Nephron (organoid): ENCODE results near the gene HBB.

Source experiments
- H3K27ac Mint-ChIP-seq, 3 experiments: 2 replicates each; pipeline ENCODE4 v1.8.0; 2020; ENCODE audit warnings: mixed read lengths in 3 of 3, mild to moderate bottlenecking in 2 of 3, moderate library complexity in 1 of 3
- H3K27me3 Mint-ChIP-seq: 2 replicates; pipeline ENCODE4 v1.8.0; 2021; ENCODE audit warnings: low read depth, mild to moderate bottlenecking, moderate library complexity, mixed read lengths
- H3K36me3 Mint-ChIP-seq: 2 replicates; pipeline ENCODE4 v1.8.0; 2020; ENCODE audit warnings: low read depth, mixed read lengths
- H3K4me1 Mint-ChIP-seq: 2 replicates; pipeline ENCODE4 v1.8.0; 2020; ENCODE audit warnings: mixed read lengths
- H3K4me3 Mint-ChIP-seq, 3 experiments: 2 replicates each; pipeline ENCODE4 v1.8.0; 2020; ENCODE audit warnings: mild to moderate bottlenecking in 3 of 3, mixed read lengths in 3 of 3, moderate library complexity in 2 of 3
- H3K9me3 Mint-ChIP-seq: 2 replicates; pipeline ENCODE4 v1.8.0; 2020; ENCODE audit warnings: mixed read lengths
- CTCF ChIP-seq, 3 experiments: fragments of 200-600 bp; sonication (generic); IDR thresholded peaks; one replicate each; pipeline ENCODE4 v1.5.0; 2021; ENCODE audit warnings: antibody characterized with exemption in 3 of 3; ENCODE audit not compliant: unreplicated experiment in 3 of 3

HBB gene

GRCh38 chr11:5242208-5242607, 15.3 kb upstream of the HBB start:
- Mint-ChIP-seq H3K27ac (no peak overlapping the region), H3K4me3 (no peak overlapping the region), H3K36me3 (no peaks in the 10 kb centered on the region), H3K9me3 (no peaks in the 10 kb centered on the region), H3K4me1 (no peaks in the 10 kb centered on the region), H3K27me3 (no peaks in the 10 kb centered on the region)
- TF ChIP-seq CTCF (IDR thresholded peaks at IDR 0.05; ENCODE audit: unreplicated experiment in 3 of 3): no peak

GRCh38 chr11:5241458-5241857, 14.6 kb upstream of the HBB start:
- Mint-ChIP-seq H3K4me3 (no peak overlapping the region), H3K27ac (no peak overlapping the region), H3K27me3 (no peaks in the 10 kb centered on the region), H3K4me1 (no peaks in the 10 kb centered on the region), H3K9me3 (no peaks in the 10 kb centered on the region), H3K36me3 (no peaks in the 10 kb centered on the region)
- no peak for TF ChIP-seq CTCF (IDR thresholded peaks at IDR 0.05; ENCODE audit: unreplicated experiment in 3 of 3)

- H3K4me1 Mint-ChIP-seq: no peaks in the 10 kb centered on the region
- no peak overlapping the region for H3K4me3 Mint-ChIP-seq
- H3K36me3 Mint-ChIP-seq: no peaks in the 10 kb centered on the region
- H3K9me3 Mint-ChIP-seq: no peaks in the 10 kb centered on the region
- no peak for TF ChIP-seq CTCF (IDR thresholded peaks at IDR 0.05; ENCODE audit: unreplicated experiment in 3 of 3)
- H3K27me3 Mint-ChIP-seq: no peaks in the 10 kb centered on the region
- no peak overlapping the region for H3K27ac Mint-ChIP-seq
These were observed 13.6 kb upstream of the HBB start for GRCh38 chr11:5240458-5240857.

- no peaks in the 10 kb centered on the region for H3K36me3 Mint-ChIP-seq
- no peaks in the 10 kb centered on the region for H3K4me1 Mint-ChIP-seq
- H3K9me3 Mint-ChIP-seq: no peaks in the 10 kb centered on the region
- no peaks in the 10 kb centered on the region for H3K27me3 Mint-ChIP-seq
- no peak overlapping the region for H3K27ac Mint-ChIP-seq
- no peak for TF ChIP-seq CTCF (IDR thresholded peaks at IDR 0.05; ENCODE audit: unreplicated experiment in 3 of 3)
- H3K4me3 Mint-ChIP-seq: no peak overlapping the region
These were observed 13.2 kb upstream of the HBB start for GRCh38 chr11:5240056-5240455.

GRCh38 chr11:5239046-5239445, 12.2 kb upstream of the HBB start:
- Mint-ChIP-seq H3K36me3 (no peaks in the 10 kb centered on the region), H3K4me1 (no peaks in the 10 kb centered on the region), H3K27ac (no peak overlapping the region), H3K9me3 (no peaks in the 10 kb centered on the region), H3K27me3 (peaks cover 4% of the 10 kb centered on the region), H3K4me3 (no peak overlapping the region)
- no peak for TF ChIP-seq CTCF (IDR thresholded peaks at IDR 0.05; ENCODE audit: unreplicated experiment in 3 of 3)

- peaks cover 4% of the 10 kb centered on the region for H3K27me3 Mint-ChIP-seq
- H3K27ac Mint-ChIP-seq: no peak overlapping the region
- no peak overlapping the region for H3K4me3 Mint-ChIP-seq
- TF ChIP-seq CTCF (IDR thresholded peaks at IDR 0.05; ENCODE audit: unreplicated experiment in 3 of 3): no peak
- no peaks in the 10 kb centered on the region for H3K4me1 Mint-ChIP-seq
- H3K9me3 Mint-ChIP-seq: no peaks in the 10 kb centered on the region
- no peaks in the 10 kb centered on the region for H3K36me3 Mint-ChIP-seq
These were observed 11.6 kb upstream of the HBB start for GRCh38 chr11:5238486-5238885.
